Peyer's patch (tissue), 4 donors: ENCODE measurements around the gene RAB11FIP4.

Source experiments
- CTCF ChIP-seq, 6 experiments: fragments of 450-650 bp in 4 of 6; fragments of 200-600 bp in 2 of 6; sonication (generic) in 1 of 6; IDR thresholded peaks; one replicate each; pipeline ENCODE4 v1.5.1; 2017 to 2019; ENCODE audit warnings: antibody characterized with exemption in 6 of 6, mild to moderate bottlenecking in 3 of 6, moderate library complexity in 1 of 6
- POLR2A ChIP-seq, 2 donors: fragments of 450-650 bp; IDR thresholded peaks; one replicate each; pipeline ENCODE4 v1.5.1; 2017; ENCODE audit warnings: antibody characterized with exemption in 2 of 2, mild to moderate bottlenecking in 2 of 2, moderate library complexity in 2 of 2

GRCh38 chr17:31528291-31528874, 136.9 kb downstream of the RAB11FIP4 start:
- no peak for TF ChIP-seq CTCF (IDR thresholded peaks at IDR 0.05)
- TF ChIP-seq POLR2A (IDR thresholded peaks at IDR 0.05), result no peak
